Upper lobe of left lung (tissue), 4 donors: ENCODE results near the gene ROGDI.

Experiments
- CTCF ChIP-seq, 6 experiments: fragments of 450-650 bp in 4 of 6; fragments of 200-600 bp in 2 of 6; sonication (generic) in 2 of 6; IDR thresholded peaks; one replicate each; pipeline ENCODE4 v1.5.1; 2016 to 2019; ENCODE audit warnings: antibody characterized with exemption in 6 of 6
- EP300 ChIP-seq, 4 donors: sonication (generic); formaldehyde crosslinking; IDR thresholded peaks; one replicate each; pipeline ENCODE4 v1.5.1; 2017; ENCODE audit warnings: antibody characterized with exemption in 4 of 4, control low read depth in 2 of 4
- POLR2A ChIP-seq, 4 donors: fragments of 450-650 bp; IDR thresholded peaks; one replicate each; pipeline ENCODE4 v1.5.1; 2016 to 2017; ENCODE audit warnings: antibody characterized with exemption in 4 of 4, mild to moderate bottlenecking in 2 of 4
- POLR2AphosphoS5 ChIP-seq, 2 donors: sonication (generic); formaldehyde crosslinking; IDR thresholded peaks; one replicate each; pipeline ENCODE4 v1.5.1; 2017; ENCODE audit warnings: antibody characterized with exemption in 2 of 2

GRCh38 chr16:4833584-4833983, 31.2 kb upstream of the ROGDI start:
- TF ChIP-seq CTCF (IDR thresholded peaks at IDR 0.05) (no peak), EP300 (IDR thresholded peaks at IDR 0.05) (no peak), POLR2AphosphoS5 (IDR thresholded peaks at IDR 0.05) (no peak), POLR2A (IDR thresholded peaks at IDR 0.05) (no peak)
